Limb (tissue), 2 donors: ENCODE results near the gene NUMBL.
A peak's percentile ranks its signal among the peaks of the same experiment; 100 is the strongest.
"Not testable (repeated sequence)": the region's sequence is repeated elsewhere in the genome, so short reads cannot be mapped to it uniquely, and the experiment has no call there.

ENCODE experiments used
- DNase-seq, 2 donors: peaks; one replicate each; pipeline ENCODE4 v3.0.0-alpha.2; 2016; ENCODE audit errors: extremely low spot score in 2 of 2

Gene NUMBL

GRCh38 chr19:40632311-40633036 is 58.0 kb downstream of the NUMBL start:
- no peak for DNase-seq

GRCh38 chr19:40630571-40631160 is 59.8 kb downstream of the NUMBL start:
- DNase-seq: no peak

DNA sequence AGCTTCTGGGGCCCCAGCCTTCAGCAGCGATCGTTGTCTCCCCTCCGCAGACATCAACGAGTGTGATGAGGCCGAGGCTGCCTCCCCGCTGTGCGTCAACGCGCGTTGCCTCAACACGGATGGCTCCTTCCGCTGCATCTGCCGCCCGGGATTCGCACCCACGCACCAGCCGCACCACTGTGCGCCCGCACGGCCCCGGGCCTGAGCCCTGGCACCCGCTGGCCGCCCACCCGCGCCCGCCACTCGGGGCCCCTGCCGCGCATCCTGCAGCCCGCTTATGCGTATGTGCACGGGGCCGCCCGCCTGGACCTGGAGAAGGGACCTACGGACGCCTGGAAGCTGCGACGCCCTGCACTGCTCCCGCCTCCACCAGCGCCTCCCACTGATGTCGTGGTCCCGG is 61.1 kb downstream of the NUMBL start:
- DNase-seq: no peak

DNA sequence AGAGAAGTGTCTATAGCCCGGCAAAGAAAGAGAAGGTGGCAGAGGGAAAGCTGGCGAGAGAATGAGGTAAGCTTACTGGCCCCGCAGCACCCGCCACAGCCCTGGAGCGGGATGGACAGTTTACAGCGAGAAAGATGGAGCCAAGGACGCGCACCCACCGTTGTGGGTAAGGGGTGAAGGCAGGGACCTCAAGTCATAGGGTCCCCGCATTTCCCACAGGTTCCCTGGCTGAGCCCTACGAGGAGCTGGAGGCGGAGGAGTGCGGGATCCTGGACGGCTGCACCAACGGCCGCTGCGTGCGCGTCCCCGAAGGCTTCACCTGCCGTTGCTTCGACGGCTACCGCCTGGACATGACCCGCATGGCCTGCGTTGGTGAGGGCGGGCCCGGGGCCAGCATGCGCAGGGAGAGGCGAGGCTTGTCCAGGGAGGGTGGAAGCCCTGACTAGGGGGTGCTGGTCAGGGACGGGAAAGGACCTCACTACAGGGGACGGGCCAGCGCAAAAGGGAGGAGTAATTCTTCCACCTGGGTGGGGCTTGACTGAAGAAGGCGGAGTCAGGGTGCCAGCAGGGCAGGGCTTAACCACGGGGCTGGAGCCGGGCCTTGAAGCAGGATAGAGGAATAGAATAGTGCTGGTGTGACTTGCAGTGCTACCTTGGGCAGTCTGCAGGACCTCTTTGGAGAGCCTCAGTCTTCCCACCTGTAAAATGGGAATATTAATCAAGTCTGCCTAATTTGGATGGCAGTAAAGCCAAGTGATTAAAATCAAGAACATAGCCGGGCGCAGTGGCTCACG is 62.8 kb downstream of the NUMBL start:
- no peak for DNase-seq

DNA sequence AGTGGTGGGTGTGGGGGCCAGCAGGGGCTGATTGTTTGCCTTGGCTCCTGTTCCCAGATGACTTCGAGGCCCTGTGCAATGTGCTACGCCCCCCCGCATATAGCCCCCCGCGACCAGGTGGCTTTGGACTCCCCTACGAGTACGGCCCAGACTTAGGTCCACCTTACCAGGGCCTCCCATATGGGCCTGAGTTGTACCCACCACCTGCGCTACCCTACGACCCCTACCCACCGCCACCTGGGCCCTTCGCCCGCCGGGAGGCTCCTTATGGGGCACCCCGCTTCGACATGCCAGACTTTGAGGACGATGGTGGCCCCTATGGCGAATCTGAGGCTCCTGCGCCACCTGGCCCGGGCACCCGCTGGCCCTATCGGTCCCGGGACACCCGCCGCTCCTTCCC is 63.5 kb downstream of the NUMBL start:
- DNase-seq: no peak

- DNase-seq: no peak
Measured at GRCh38 chr19:40625406-40626120, 64.9 kb downstream of the NUMBL start.

DNA sequence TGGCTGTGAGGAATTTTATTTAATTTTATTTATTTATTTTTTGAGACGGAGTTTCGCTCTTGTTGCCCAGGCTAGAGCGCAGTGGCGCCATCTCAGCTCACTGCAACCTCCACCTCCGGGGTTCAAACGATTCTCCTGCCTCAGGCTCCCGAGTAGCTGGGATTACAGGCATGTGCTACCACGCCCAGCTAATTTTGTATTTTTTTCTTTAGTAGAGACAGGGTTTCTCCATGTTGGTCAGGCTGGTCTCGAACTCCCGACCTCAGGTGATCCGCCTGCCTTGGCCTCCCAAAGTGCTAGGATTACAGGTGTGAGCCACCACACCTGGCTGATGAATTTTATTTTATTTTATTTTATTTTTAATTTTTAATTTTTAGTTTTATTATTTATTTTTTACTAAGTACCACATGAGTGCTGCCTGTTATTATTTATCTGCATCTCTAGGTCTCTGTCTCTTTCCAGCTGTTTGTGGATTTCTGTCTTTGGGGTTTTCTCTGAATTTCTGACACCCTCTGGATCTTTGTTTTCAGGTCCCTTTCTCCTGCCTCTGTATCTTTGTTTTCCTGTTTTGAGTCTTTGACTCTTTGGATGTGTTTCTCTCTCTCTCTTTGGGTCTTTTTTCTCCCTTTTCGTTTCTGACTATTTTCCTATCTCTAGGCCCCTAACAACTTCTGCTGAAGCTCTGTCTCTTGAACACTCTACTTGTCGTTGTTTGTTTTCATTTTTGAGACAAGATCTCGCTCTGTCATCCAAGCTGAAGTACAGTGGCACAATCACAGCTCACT is 65.9 kb downstream of the NUMBL start:
- DNase-seq: not testable (repeated sequence)

GRCh38 chr19:40623403-40624251 is 66.8 kb downstream of the NUMBL start:
- DNase-seq: peak in 1 of 2 donors; percentile 68

- DNase-seq: no peak
Measured at GRCh38 chr19:40622773-40623075, 67.7 kb downstream of the NUMBL start.

- no peak for DNase-seq
Measured at GRCh38 chr19:40621966-40622772, 68.3 kb downstream of the NUMBL start.

DNA sequence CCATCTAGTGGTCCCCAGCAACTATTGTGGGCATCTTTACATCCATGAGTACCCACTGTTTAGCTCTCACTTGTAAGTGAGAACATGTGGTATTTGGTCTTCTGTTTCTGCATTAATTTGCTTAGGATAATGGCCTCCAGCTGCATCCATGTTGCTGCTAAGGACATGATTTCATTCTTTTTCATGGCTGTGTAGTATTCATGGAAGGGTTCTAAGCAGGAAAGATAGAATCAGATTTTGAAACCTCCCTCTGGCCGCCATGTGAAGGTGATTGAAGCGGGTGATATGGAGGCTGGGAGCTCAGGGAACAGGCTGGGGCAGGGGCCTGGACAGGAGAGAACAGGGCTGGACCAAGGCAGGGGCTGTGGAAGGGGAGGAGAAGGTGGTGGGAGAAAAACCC is 69.2 kb downstream of the NUMBL start:
- DNase-seq: no peak

- DNase-seq: no peak
Measured at GRCh38 chr19:40620161-40620485, 70.3 kb downstream of the NUMBL start.

DNA sequence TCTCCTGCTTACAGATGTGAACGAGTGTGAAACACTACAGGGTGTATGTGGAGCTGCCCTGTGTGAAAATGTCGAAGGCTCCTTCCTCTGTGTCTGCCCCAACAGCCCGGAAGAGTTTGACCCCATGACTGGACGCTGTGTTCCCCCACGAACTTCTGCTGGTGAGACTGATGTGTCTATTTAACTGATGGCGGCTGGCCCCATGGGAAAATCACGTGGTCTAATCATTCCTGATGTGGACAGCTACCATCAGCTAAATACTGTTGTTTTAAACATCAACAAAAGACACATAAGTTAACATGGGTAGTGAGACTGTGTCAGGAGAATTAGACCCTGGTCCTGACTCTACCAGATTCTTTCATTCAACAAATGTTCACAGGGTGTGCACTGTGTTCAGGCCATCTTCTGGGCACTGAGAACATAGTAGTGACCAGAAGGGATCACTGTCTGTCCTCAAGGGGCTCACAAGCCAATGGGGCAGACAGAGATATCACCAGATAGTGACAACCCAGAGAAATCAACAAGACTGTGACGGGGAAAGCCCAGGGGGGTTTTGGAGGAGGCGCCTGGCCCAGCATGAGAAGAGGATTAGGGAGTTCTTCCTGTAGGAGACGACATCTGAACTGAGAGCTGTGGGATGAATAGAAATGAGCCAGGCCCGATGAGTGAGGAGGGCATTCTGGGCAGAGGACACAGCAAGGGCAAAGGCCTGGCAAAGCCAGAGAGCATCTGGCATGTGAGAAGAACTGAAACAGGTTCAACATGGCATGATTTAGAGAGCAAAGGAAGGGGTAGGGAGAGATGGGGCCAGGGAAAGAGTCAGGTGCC is 70.9 kb downstream of the NUMBL start:
- no peak for DNase-seq

- no peak for DNase-seq
Measured at GRCh38 chr19:40617961-40618360, 72.5 kb downstream of the NUMBL start.

DNA sequence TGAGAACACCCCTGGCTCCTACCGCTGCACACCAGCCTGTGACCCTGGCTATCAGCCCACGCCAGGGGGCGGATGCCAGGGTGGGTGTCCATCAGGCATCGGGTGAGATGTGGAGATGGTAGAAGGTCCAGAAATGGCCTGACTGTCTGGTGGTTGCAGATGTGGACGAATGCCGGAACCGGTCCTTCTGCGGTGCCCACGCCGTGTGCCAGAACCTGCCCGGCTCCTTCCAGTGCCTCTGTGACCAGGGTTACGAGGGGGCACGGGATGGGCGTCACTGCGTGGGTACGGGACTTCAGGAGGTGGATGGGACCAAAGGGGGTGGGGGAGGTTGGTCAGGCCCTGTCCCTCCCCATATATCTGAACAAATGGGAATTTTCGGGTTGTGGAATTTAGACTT is 73.5 kb downstream of the NUMBL start:
- DNase-seq: no peak

- DNase-seq: no peak
Measured at GRCh38 chr19:40616178-40616577, 74.3 kb downstream of the NUMBL start.
